ENCODE data around the gene CYP46A1. TPM values are rescaled to one million over a fixed set of nuclear protein-coding genes. Genes with fewer than 3 reads are reported as not detected.
"Not testable (repeated sequence)": the region's sequence is repeated elsewhere in the genome, so short reads cannot be mapped to it uniquely, and the experiment has no call there.

Gene CYP46A1
- total and polyA plus RNA-seq, 12 donors = 0.67 to 5.9 (median 2.1) TPM

GRCh38 chr14:99760817-99761216 is 76.7 kb downstream of the CYP46A1 start:
- intact Hi-C loops (cut with DNase I) = no loop called here
- no peak for DNase-seq

GRCh38 chr14:99762911-99763310 is 78.8 kb downstream of the CYP46A1 start:
- peaks cover 8 to 12% of the 10 kb centered on the region in 2 donors for H3K4me1 ChIP-seq (replicated peaks in 1 of 2)
- H3K27me3 ChIP-seq; H3K4me3 ChIP-seq; intact Hi-C loops (cut with DNase I); H3K36me3 ChIP-seq (replicated peaks in 1 of 2); H3K9me3 ChIP-seq (replicated peaks in 1 of 3); H3K27ac ChIP-seq; DNase-seq: not testable (repeated sequence)
- WGBS, 4 donors = 91 to 93% (median 93%) methylated on average over 4 of the region's 4 CpGs

More at GRCh38 chr14:99760817-99761216, 76.7 kb downstream of the CYP46A1 start:
- Histone ChIP-seq H3K9me3 (replicated peaks in 1 of 3) (no peaks in the 10 kb centered on the region), H3K36me3 (replicated peaks in 1 of 2) (no peaks in the 10 kb centered on the region), H3K4me3 (no peak overlapping the region), H3K4me1 (replicated peaks in 1 of 2) (peaks cover 22 to 26% of the 10 kb centered on the region in 2 donors), H3K27me3 (no peaks in the 10 kb centered on the region), H3K27ac (no peak overlapping the region)
- TF ChIP-seq POLR2A (IDR thresholded peaks at IDR 0.05) = no peak
- TF ChIP-seq CTCF (IDR thresholded peaks at IDR 0.05) = no peak
- 89 to 96% (median 93%) methylated on average over 5 of the region's 5 CpGs for WGBS, 4 donors

GRCh38 chr14:99763527-99764221 is 79.6 kb downstream of the CYP46A1 start:
- WGBS, 4 donors = 85 to 92% (median 86%) methylated on average over 8 to 13 of the region's 13 CpGs

GRCh38 chr14:99764222-99764706 is 80.2 kb downstream of the CYP46A1 start:
- H3K9me3 ChIP-seq (replicated peaks in 1 of 3) = no peaks in the 10 kb centered on the region
- no peak overlapping the region for H3K27ac ChIP-seq
- no peak overlapping the region for H3K4me3 ChIP-seq
- intact Hi-C loops (cut with DNase I) = no loop called here
- H3K4me1 ChIP-seq (replicated peaks in 1 of 2) = peaks cover 0 to 2% of the 10 kb centered on the region in 2 donors
- no peaks in the 10 kb centered on the region for H3K36me3 ChIP-seq (replicated peaks in 1 of 2)
- DNase-seq = peak in 1 of 7 donors; percentile 3
- WGBS, 4 donors = 79 to 89% (median 81%) methylated on average over 6 to 11 of the region's 11 CpGs
- H3K27me3 ChIP-seq = no peaks in the 10 kb centered on the region
- TF ChIP-seq POLR2A (IDR thresholded peaks at IDR 0.05) (no peak), CTCF (IDR thresholded peaks at IDR 0.05) (no peak)

More at GRCh38 chr14:99763527-99764221, 79.6 kb downstream of the CYP46A1 start:
- no peaks in the 10 kb centered on the region for H3K36me3 ChIP-seq (replicated peaks in 1 of 2)
- H3K4me1 ChIP-seq (replicated peaks in 1 of 2) = peaks cover under 1 to 6% of the 10 kb centered on the region in 2 donors
- no peak overlapping the region for H3K27ac ChIP-seq
- no peaks in the 10 kb centered on the region for H3K9me3 ChIP-seq (replicated peaks in 1 of 3)
- no peak overlapping the region for H3K4me3 ChIP-seq
- intact Hi-C loops (cut with DNase I) = no loop called here
- peak in 1 of 7 donors; percentile 0 for DNase-seq
- TF ChIP-seq POLR2A (IDR thresholded peaks at IDR 0.05) = no peak
- TF ChIP-seq CTCF (IDR thresholded peaks at IDR 0.05) = no peak
- H3K27me3 ChIP-seq = no peaks in the 10 kb centered on the region

GRCh38 chr14:99768381-99768780 is 84.3 kb downstream of the CYP46A1 start:
- H3K27me3 ChIP-seq = no peaks in the 10 kb centered on the region
- H3K9me3 ChIP-seq (replicated peaks in 1 of 3) = no peaks in the 10 kb centered on the region
- no peak overlapping the region for H3K4me3 ChIP-seq
- no peak for DNase-seq
- TF ChIP-seq CTCF (IDR thresholded peaks at IDR 0.05) (no peak), POLR2A (IDR thresholded peaks at IDR 0.05) (no peak)
- no peaks in the 10 kb centered on the region for H3K4me1 ChIP-seq (replicated peaks in 1 of 2)
- WGBS, 4 donors = 76 to 88% (median 86%) methylated on average over 6 of the region's 6 CpGs
- no peak overlapping the region for H3K27ac ChIP-seq
- intact Hi-C loops (cut with DNase I) = no loop called here
- H3K36me3 ChIP-seq (replicated peaks in 1 of 2) = no peaks in the 10 kb centered on the region
